ENCODE data around the gene NSMF. TPM values are rescaled to one million over a fixed set of nuclear protein-coding genes. Genes with fewer than 3 reads are reported as not detected.

NSMF gene
- total and polyA plus RNA-seq, 2 of the 8 experiments (the other 6 are each of a cell fraction or from before 2014, with no cell fraction given), result 56.7 to 65.1 TPM

DNA sequence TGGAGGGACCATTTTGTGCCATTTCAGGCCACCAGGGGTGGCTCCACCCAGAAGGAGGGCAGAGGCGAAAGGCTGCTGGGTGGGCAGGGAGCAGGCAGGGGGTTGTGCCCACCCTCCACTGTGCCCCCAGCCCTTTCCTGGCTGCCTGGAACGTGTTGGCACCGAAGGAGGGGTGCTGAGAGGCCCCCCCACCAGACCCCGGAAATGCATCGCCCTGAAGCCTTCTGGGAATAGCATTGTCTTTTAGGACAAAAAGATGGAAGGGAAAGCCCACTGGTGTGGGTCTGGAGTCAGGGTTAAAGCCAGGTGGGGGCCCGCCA is 30.9 kb downstream of the NSMF start:
- Histone ChIP-seq H3K79me2 (ENCODE audit: control insufficient read depth in 1 of 2, insufficient read depth in 2 of 2, low read length in 2 of 2) (no peaks in the 10 kb centered on the region), H3K4me1 (replicated peaks in 1 of 4; ENCODE audit: control insufficient read depth in 3 of 4, insufficient read depth in 4 of 4, low read length in 3 of 4) (peaks cover 0 to 3% (median under 1%) of the 10 kb centered on the region in 4 experiments; a peak in 2 of 7 replicates), H2BK15ac (ENCODE audit: low read length) (no peak overlapping the region), H2BK5ac (ENCODE audit: low read depth, low read length) (no peak overlapping the region), H2AFZ (ENCODE audit: low read length) (no peak overlapping the region), H3K79me1 (ENCODE audit: low read depth, low read length) (no peaks in the 10 kb centered on the region), H4K20me1 (replicated peaks in 1 of 2; ENCODE audit: control insufficient read depth in 1 of 2, insufficient read depth in 2 of 2, low read length in 2 of 2) (peaks cover 0 to 1% of the 10 kb centered on the region in 2 experiments), H3K4ac (replicated peaks; ENCODE audit: insufficient read length, low read depth, low read length) (no peak overlapping the region), H3K56ac (replicated peaks; ENCODE audit: insufficient read length, low read depth, low read length) (no peak overlapping the region), H3K14ac (ENCODE audit: insufficient read length) (no peak overlapping the region), H3K36me3 (ENCODE audit: control insufficient read depth in 2 of 4, insufficient read depth in 4 of 4, low read length in 3 of 4) (no peaks in the 10 kb centered on the region), H3K23me2 (ENCODE audit: low read depth, low read length) (peaks cover 5% of the 10 kb centered on the region; the same call in 1 of the 2 replicates), H3K27me3 (replicated peaks in 1 of 4; ENCODE audit: control insufficient read depth in 3 of 4, extremely low read depth in 1 of 4, insufficient read depth in 3 of 4, low read length in 3 of 4) (peaks cover 0 to 13% (median 2%) of the 10 kb centered on the region in 4 experiments; a peak in 4 of 7 replicates), H3K4me3 (ENCODE audit: extremely low read depth in 1 of 4, insufficient read depth in 2 of 4, low read depth in 3 of 4, low read length in 4 of 4) (no peak overlapping the region), H2BK12ac (ENCODE audit: low read depth, low read length) (no peak overlapping the region), H4K91ac (replicated peaks; ENCODE audit: insufficient read length, low read length) (no peak overlapping the region), H3K4me2 (ENCODE audit: insufficient read depth in 1 of 2, low read depth in 2 of 2, low read length in 2 of 2) (no peak overlapping the region), H4K8ac (ENCODE audit: extremely low read depth, insufficient read depth, low read length) (no peak overlapping the region), H2AK5ac (ENCODE audit: low read depth, low read length) (no peak overlapping the region), H3K9me3 (ENCODE audit: insufficient read depth in 2 of 2, low read depth in 1 of 2, low read length in 1 of 2) (no peaks in the 10 kb centered on the region), H2BK120ac (replicated peaks; ENCODE audit: low read depth, low read length) (no peak overlapping the region), H3K9ac (replicated peaks in 1 of 4; ENCODE audit: extremely low read depth in 1 of 4, low read depth in 3 of 4, low read length in 3 of 4) (no peak overlapping the region), H3K18ac (ENCODE audit: extremely low read depth, low read length) (no peak overlapping the region), H2BK20ac (ENCODE audit: low read length) (no peak overlapping the region), H4K5ac (ENCODE audit: insufficient read length, low read depth, low read length) (no peak overlapping the region), H3K23ac (ENCODE audit: insufficient read length) (no peak overlapping the region), H3K27ac (ENCODE audit: low read depth, low read length) (no peak overlapping the region)
- DNase-seq (ENCODE audit: low read depth in 1 of 2, low spot score in 2 of 2) (no peak), FAIRE-seq (no peak)
- 67% methylated on average over 1 of the region's 6 CpGs; no CpG with 5 or more reads in 1 of the 2 experiments for WGBS, 2 experiments (ENCODE audit: extremely low coverage in 1 of 2, insufficient coverage in 1 of 2, insufficient read length in 1 of 2, insufficient replicate concordance in 2 of 2, low coverage in 1 of 2, low lambda C conversion rate in 2 of 2, missing lambda C conversion rate in 1 of 2)
- ChIA-PET CTCF (ENCODE audit: partially characterized antibody) (interaction anchor here (0.6 to 1.4 kb wide), 2 partner anchors 17 to 136 kb away, joined by 3 to 9 read pairs; no protein-coding TSS in a partner anchor), POLR2A (ENCODE audit: partially characterized antibody) (interaction anchor here (1.1 kb wide), 1 partner anchor 14 kb away, joined by 4 read pairs; the partner anchor contains the start of gene ENTPD8)
- TF ChIP-seq GTF2F1 (IDR thresholded peaks at IDR 0.05; ENCODE audit: borderline replicate concordance, low read depth, low read length) (no peak), SAP30 (IDR thresholded peaks at IDR 0.05; ENCODE audit: insufficient read depth, insufficient replicate concordance, low read length) (no peak), KDM5A (IDR thresholded peaks at IDR 0.05; ENCODE audit: low read length) (no peak), CREB1 (IDR thresholded peaks at IDR 0.05) (no peak), RNF2 (IDR thresholded peaks at IDR 0.05; ENCODE audit: borderline replicate concordance, low read depth, low read length, missing control alignments, poor library complexity, severe bottlenecking) (no peak), CHD1 (IDR thresholded peaks at IDR 0.05; ENCODE audit: low read depth, low read length) (no peak), POLR2AphosphoS5 (IDR thresholded peaks at IDR 0.05; ENCODE audit: low read depth, low read length) (no peak), SP1 (IDR thresholded peaks at IDR 0.05; ENCODE audit: low read depth, low read length) (no peak), FOSL1 (IDR thresholded peaks at IDR 0.05; ENCODE audit: insufficient read depth, low read depth, low read length) (no peak), GABPA (IDR thresholded peaks at IDR 0.05; ENCODE audit: borderline replicate concordance, insufficient read depth, low read length) (no peak), ATF3 (IDR thresholded peaks at IDR 0.05; ENCODE audit: insufficient read depth, low read depth, low read length) (no peak), SP4 (IDR thresholded peaks at IDR 0.05; ENCODE audit: low read length) (no peak)

All from H1 (cell line).